SJSA1 (cell line): ENCODE results near the gene RGS3. TPM values are rescaled to one million over a fixed set of nuclear protein-coding genes. Genes with fewer than 3 reads are reported as not detected.
"Not testable (repeated sequence)": the region's sequence is repeated elsewhere in the genome, so short reads cannot be mapped to it uniquely, and the experiment has no call there.

Source experiments
- DNase-seq, 2 experiments: peaks; one replicate each; pipeline ENCODE4 v3.0.0-alpha.2; 2015 to 2020; ENCODE audit warnings: low spot score in 2 of 2, low read depth in 1 of 2
- H3K27ac ChIP-seq: fragments of 250-450 bp; sonication (Bioruptor Pico); 2 replicates; pipeline ENCODE4 v1.5.1; 2020; ENCODE audit warnings: mild to moderate bottlenecking, moderate library complexity
- H3K27me3 ChIP-seq: fragments of 250-450 bp; sonication (Bioruptor Pico); replicated peaks from 2 replicates; pipeline ENCODE4 v1.5.1; 2020; ENCODE audit warnings: mild to moderate bottlenecking, moderate library complexity
- H3K36me3 ChIP-seq: fragments of 250-450 bp; sonication (Bioruptor Pico); 2 replicates; pipeline ENCODE4 v1.5.1; 2020; ENCODE audit warnings: mild to moderate bottlenecking
- H3K4me1 ChIP-seq: fragments of 250-450 bp; sonication (Bioruptor Pico); replicated peaks from 2 replicates; pipeline ENCODE4 v1.6.1; 2021; ENCODE audit warnings: mild to moderate bottlenecking
- H3K4me3 ChIP-seq: fragments of 250-450 bp; sonication (Bioruptor Pico); 2 replicates; pipeline ENCODE4 v1.5.1; 2020; ENCODE audit warnings: mild to moderate bottlenecking
- H3K9me3 ChIP-seq: fragments of 250-450 bp; sonication (Bioruptor Pico); replicated peaks from 2 replicates; pipeline ENCODE4 v1.5.1; 2020; ENCODE audit warnings: mild to moderate bottlenecking
- total RNA-seq: library from RNA; depleted of rRNA; stranded (reverse); fragments of >200 nt; shearing (Covaris generic); gene quantifications from 2 replicates; pipeline ENCODE4 v1.2.3, GENCODE V29; 2014; rRNA removed

RGS3 gene
- total RNA-seq, result 49.0 and 54.8 TPM in 2 replicates

DNA sequence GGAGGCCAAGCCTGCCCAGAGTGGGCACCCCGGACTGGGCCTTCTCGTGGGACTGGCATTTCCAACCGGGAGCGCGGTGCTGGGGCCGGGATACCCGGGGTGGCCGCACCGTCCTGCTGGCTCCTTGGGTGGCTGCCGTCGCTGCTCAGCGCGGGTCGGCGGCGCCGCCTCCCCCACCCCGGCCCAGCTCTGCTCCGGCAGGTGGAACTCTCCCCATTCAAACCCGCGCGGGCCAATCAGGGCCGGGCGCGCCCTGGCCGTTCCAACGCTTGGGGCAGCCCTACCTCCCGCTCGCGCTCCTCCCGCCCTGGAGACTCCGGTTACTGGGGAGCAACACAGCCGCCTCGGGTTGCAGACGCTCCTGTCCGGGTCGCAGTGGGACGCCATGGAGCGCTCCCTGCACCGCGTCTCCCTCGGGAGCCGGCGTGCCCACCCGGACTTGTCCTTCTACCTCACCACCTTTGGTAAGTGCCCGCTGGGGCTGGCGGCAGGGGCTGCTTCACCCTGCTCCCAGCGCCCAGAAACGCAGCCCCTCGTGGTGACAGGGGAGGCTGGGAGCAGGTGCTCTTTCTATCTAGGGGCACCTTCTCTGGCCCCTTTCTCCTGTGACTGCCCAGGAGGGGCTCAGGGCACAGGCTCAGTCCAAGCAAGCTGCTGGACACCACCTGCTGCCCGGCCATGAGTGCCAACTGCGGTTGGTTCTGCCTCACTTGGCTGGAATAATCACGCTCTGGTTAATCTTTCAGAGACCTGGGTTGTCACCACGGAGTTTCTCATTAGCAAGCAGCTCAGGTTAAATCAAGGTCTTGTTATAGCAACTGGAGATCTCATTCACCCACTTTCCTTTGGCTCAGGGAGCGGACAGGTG is at the start of gene RGS3:
Gene RGS3, plus strand, starts transcription at position 310 of the 868 bp plus-strand sequence. Its CDS starts 76 bp downstream, at position 386.
- peak in 1 of 2 experiments; percentile 37 for DNase-seq

DNA sequence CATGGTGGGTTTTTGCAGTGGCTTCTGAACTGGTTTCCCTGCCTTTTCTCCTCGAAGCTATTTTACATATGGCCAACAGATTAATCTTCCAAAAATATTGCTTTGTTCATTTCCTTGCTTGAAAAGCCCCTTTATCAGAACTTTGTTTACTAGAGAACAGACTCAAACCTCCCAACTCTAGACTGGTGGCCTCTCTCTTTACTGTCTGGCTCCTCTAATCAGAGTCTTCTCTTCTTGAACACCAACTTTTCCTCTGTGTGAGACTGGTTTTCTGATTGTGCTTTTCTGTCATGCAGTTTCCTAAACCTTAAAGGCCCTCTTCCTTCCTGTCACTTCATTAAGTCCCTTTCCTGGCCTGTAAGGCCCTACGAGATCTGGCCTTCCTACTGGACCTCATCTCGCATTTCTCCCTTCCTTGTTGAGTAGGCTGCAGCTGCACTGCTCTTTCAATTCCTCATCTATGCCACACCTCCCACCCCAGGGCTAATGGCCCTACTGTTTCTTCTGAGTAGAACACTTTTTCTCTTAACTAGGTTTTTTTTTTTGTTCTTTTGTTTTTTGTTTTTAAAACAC is 47.3 kb upstream of the RGS3 start:
- DNase-seq, result no peak
- Histone ChIP-seq H3K27me3 (no peaks in the 10 kb centered on the region), H3K36me3 (no peaks in the 10 kb centered on the region), H3K4me3 (no peak overlapping the region), H3K9me3 (no peaks in the 10 kb centered on the region), H3K27ac (no peak overlapping the region), H3K4me1 (no peaks in the 10 kb centered on the region; the same call in 1 of the 2 replicates)

More for the DNA sequence above, at the start of gene RGS3:
- Histone ChIP-seq H3K4me1 (no peaks in the 10 kb centered on the region), H3K36me3 (no peaks in the 10 kb centered on the region), H3K27ac (no peak within 1 kb of the TSS), H3K9me3 (peaks cover 3% of the 10 kb centered on the region; the same call in 1 of the 2 replicates), H3K4me3 (peak within 1 kb of the TSS; percentile 24), H3K27me3 (no peaks in the 10 kb centered on the region)

DNA sequence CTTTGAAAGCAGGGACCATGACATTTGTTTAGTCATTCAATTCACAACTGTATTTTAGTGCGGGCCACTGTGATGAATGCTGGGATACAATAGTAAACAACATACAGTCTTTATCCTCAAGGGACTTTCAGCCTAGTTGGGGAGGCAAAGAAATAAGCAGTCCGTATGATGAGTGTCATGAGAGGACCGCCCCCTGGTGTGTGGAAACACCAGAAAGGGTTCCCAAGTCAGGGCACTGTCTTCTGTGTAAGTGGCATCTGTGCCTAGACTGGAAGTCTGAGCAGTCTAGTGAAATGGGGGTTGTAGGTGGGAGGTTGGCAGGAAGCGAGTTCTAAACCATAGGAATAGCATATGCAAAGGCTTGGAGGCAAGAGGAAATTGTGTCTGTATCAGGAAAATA is 46.2 kb upstream of the RGS3 start:
- no peaks in the 10 kb centered on the region for H3K4me1 ChIP-seq
- H3K27ac ChIP-seq, result no peak overlapping the region
- no peaks in the 10 kb centered on the region for H3K27me3 ChIP-seq
- no peaks in the 10 kb centered on the region for H3K9me3 ChIP-seq
- no peak overlapping the region for H3K4me3 ChIP-seq
- H3K36me3 ChIP-seq, result no peaks in the 10 kb centered on the region
- no peak for DNase-seq

DNA sequence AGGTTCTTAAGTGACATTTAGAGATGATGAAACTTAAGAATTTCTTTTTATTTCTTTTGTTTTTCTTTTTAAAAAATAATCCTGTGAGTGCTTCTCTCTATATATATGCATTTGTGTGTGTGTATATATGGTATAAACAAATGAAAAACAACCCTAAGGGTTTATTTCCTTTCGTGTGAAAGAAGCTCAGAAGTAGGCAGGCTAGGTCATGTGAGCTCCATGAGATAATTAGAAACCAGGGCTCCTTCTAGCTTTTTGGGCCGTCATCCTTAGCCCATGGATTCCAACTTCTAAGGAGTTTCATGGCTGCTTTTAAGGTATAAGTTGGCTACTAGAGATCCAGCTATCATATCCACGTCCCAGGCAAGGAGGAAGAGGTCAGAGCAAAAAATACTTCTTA is 41.8 kb upstream of the RGS3 start:
- Histone ChIP-seq H3K4me3 (no peak overlapping the region), H3K4me1 (no peaks in the 10 kb centered on the region), H3K9me3 (no peaks in the 10 kb centered on the region), H3K36me3 (no peaks in the 10 kb centered on the region), H3K27ac (no peak overlapping the region), H3K27me3 (no peaks in the 10 kb centered on the region)
- no peak for DNase-seq

DNA sequence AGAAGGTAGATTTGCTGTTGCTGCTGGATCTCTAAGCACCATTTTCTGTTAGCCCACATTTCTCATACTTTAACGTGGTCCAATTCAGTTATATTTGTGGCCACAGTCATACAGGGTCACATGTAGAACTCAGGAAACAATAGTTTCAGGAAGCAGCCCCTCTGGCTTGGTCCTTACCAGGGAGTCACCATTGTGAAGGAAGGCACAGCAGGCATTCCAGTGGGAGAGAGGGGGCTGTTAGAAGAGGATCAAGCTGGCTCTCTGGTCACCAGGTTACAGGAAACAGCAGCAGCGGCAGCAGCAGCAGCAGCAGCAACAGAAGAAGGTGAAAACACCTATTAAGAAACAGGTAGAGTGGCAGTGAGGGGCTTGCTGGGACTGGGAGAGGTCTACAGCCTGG is 38.5 kb upstream of the RGS3 start:
- no peaks in the 10 kb centered on the region for H3K36me3 ChIP-seq
- no peak overlapping the region for H3K27ac ChIP-seq
- H3K9me3 ChIP-seq, result no peaks in the 10 kb centered on the region
- no peak for DNase-seq
- H3K4me1 ChIP-seq, result no peaks in the 10 kb centered on the region
- H3K4me3 ChIP-seq, result no peak overlapping the region
- no peaks in the 10 kb centered on the region for H3K27me3 ChIP-seq

DNA sequence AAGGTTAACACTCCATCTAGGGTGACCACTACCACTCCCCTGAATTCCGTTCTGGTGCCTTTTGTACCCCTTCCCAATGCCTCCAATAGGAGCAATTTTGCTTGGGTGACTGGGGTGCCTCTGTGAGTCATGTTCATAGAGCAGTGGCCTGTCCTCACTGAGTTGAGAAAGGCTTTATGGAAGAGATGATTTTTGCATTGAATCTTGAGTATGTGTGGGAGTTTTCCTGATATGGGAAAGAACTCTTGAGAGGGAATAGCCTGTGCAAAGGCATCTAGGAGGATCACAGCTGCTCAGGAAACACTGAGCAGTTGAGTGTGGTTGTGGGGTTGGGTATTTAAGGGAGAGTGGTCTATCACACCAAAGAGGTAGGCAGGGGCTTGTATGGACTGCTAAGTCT is 36.8 kb upstream of the RGS3 start:
- no peaks in the 10 kb centered on the region for H3K4me1 ChIP-seq
- no peaks in the 10 kb centered on the region for H3K9me3 ChIP-seq
- H3K36me3 ChIP-seq, result no peaks in the 10 kb centered on the region
- DNase-seq, result no peak
- H3K4me3 ChIP-seq, result no peak overlapping the region
- H3K27ac ChIP-seq, result no peak overlapping the region
- no peaks in the 10 kb centered on the region for H3K27me3 ChIP-seq

DNA sequence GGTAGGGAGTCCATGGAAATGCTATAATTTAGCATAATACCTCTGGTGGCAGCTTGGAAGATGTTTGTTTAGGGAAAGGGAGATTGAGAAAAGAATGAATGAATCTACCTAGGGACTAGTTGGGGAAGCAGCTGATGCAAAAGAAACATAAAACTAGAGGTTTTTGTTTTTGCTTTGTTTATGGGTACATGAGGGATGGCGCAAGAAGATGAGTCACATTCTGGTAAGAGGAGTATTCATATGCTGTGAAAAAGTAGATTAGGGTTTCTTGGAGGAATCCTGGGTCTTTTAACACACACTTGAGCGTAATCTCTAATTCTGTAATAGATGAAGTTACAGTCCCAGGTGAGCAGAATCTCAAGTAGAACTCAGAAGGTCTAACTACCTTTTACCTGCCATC is 35.9 kb upstream of the RGS3 start:
- Histone ChIP-seq H3K27me3 (no peaks in the 10 kb centered on the region), H3K4me1 (no peaks in the 10 kb centered on the region), H3K9me3 (no peaks in the 10 kb centered on the region), H3K4me3 (no peak overlapping the region), H3K27ac (no peak overlapping the region), H3K36me3 (no peaks in the 10 kb centered on the region)
- DNase-seq, result no peak

DNA sequence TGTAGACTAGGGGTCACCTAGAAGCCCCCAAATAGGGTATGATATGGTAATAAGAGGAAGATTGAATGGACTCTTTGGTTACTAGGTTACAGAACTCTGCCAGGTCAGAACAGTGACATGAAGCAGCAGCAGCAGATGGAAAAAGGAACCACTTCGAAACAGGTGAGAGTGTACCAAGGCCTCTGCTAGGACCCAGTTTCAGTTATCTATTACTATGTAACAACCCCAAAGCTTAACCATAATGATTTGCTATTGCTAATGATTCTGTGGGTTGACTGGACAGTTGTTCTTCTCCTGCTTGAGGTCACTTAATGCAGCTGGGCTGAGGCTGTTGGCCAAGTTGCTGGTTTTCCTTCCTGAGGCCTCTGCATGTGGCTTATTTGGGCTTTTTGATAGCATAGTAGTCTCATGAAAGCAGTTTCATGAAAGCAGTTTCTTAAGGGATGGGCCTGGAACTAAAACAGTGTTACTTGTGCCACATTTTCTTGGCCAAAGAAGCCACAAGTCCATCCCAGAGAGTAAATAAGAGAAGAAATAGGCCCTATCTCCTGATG is 35.4 kb upstream of the RGS3 start:
- no peak for DNase-seq
- no peak overlapping the region for H3K4me3 ChIP-seq
- H3K9me3 ChIP-seq, result no peaks in the 10 kb centered on the region
- no peaks in the 10 kb centered on the region for H3K4me1 ChIP-seq
- H3K36me3 ChIP-seq, result no peaks in the 10 kb centered on the region
- no peak overlapping the region for H3K27ac ChIP-seq
- no peaks in the 10 kb centered on the region for H3K27me3 ChIP-seq

DNA sequence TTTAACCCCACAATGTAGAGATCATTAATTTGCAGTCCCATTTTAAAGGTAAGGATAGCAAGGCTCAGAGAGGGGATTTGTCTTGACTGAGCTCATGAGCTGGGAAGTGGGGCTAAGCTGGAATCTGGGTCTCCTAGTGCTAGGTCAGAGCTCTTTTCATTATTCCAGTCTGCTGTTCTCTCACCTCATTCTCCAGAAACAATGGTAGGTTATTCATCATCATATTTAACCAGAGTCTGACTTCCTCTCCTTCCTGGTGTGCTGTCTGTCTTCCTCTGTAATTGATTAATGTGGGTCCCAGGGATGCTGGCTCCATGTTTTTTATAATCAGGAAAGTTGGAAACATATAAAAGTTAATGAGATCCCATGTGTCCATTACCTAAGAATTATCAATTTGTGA is 32.3 kb upstream of the RGS3 start:
- no peak overlapping the region for H3K4me3 ChIP-seq
- H3K4me1 ChIP-seq, result peaks cover 2% of the 10 kb centered on the region
- no peak for DNase-seq
- no peak overlapping the region for H3K27ac ChIP-seq
- no peaks in the 10 kb centered on the region for H3K9me3 ChIP-seq
- no peaks in the 10 kb centered on the region for H3K36me3 ChIP-seq
- no peaks in the 10 kb centered on the region for H3K27me3 ChIP-seq

DNA sequence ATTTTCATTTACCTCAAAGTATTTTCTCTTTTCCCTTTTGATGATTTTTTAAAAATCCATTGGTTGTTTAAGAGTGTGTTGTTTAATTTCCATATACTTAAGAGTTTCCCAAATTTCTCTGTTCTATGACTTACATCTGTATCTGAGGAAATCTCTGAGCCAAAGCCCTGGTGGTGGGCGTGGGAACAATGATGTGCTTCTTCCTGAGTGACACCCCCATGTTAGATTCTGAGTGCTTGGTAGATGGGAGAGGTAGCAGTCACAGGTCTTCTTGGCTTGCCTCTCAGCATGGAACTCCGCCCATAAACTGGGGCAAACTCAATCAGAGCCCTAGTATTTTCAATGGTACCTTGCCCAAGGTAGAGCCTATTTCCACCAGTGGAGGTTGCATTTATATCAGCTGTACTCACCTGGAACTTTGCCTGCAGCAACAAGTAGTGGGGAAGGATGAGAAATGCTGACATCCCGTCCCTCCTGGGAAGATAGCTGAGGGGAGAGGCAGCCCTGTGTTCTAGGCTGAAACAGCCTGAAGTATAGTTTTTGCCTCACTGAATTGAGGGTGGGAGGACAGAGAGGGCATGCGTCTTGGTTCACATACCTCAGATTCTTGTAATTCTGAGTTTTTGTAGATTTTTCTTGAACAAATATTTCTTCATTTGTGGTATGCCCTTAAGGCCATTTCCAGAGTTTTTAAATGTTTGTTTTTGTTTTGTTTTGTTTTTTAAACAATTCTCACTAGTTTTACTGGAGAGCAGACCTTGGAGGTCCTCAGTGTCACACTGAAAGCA is 26.6 kb upstream of the RGS3 start:
- Histone ChIP-seq H3K36me3 (no peaks in the 10 kb centered on the region), H3K9me3 (no peaks in the 10 kb centered on the region), H3K27me3 (no peaks in the 10 kb centered on the region), H3K27ac (peak overlapping the region; percentile 69), H3K4me3 (no peak overlapping the region), H3K4me1 (peaks cover 12% of the 10 kb centered on the region)
- DNase-seq, result peak; percentile 48 to 82

DNA sequence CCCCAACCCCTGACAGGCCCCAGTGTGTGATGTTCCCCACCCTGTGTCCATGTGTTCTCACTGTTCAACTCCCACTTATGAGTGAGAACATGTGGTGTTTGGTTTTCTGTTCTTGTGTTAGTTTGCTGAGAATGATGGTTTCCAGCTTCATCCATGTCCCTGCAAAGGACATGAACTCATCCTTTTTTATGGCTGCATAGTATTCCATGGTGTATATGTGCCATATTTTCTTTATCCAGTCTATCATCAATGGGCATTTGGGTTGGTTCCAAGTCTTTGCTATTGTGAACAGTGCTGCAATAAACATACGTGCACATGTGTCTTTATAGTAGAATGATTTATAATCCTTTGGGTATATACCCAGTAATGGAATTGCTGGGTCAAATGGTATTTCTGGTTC is 25.8 kb upstream of the RGS3 start:
- not testable (repeated sequence) for H3K9me3 ChIP-seq, H3K36me3 ChIP-seq

DNA sequence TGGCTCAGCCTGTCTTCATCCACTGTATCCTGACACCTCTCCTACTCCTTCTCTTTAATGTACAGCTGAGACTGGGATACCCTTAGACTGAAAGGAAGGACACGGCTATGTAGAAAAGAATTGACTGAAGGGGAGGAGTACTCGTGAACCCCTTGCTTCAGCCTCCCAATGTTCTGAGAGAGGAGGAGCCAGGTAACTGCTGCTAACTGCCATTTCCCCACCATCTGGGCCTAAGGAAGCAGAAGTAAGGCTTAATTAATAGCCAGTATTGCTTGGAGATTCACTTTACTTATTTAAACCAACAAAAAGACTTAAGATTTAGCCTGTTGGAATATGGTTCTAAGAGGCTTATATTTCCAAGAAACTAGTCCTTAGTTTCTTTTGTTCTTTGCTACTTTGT is 18.8 kb upstream of the RGS3 start:
- Histone ChIP-seq H3K36me3 (no peaks in the 10 kb centered on the region), H3K4me1 (peaks cover 3% of the 10 kb centered on the region; the same call in 1 of the 2 replicates), H3K27ac (no peak overlapping the region), H3K27me3 (no peaks in the 10 kb centered on the region), H3K9me3 (no peaks in the 10 kb centered on the region), H3K4me3 (no peak overlapping the region)
- no peak for DNase-seq

More for the DNA sequence above, 25.8 kb upstream of the RGS3 start:
- not testable (repeated sequence) for DNase-seq, H3K4me3 ChIP-seq, H3K27me3 ChIP-seq, H3K27ac ChIP-seq
- H3K4me1 ChIP-seq, result peaks cover 12% of the 10 kb centered on the region

DNA sequence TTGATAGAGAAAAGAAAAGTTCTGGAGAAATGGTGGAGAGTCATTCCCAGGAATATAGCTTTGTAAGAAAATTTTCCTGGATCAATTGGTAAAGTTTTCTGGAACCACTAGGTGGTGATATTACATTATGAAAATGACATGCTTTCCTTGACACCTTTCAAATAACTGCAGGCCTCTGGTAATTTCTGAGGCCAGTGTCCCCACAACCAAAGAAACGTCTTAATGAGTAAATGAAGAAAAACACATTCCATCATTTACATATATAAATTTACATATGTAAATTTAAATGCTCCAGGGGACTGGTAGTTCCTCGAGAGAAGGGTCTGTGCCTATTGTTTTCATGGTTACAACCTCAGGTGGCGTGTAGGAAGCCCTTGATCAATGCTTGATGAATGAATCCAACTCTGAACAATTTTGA is 17.2 kb upstream of the RGS3 start:
- H3K9me3 ChIP-seq, result no peaks in the 10 kb centered on the region
- H3K27ac ChIP-seq, result no peak overlapping the region
- no peaks in the 10 kb centered on the region for H3K27me3 ChIP-seq
- H3K36me3 ChIP-seq, result no peaks in the 10 kb centered on the region
- H3K4me3 ChIP-seq, result no peak overlapping the region
- peaks cover 3% of the 10 kb centered on the region; the same call in 1 of the 2 replicates for H3K4me1 ChIP-seq
- DNase-seq, result peak in 1 of 2 experiments; percentile 48
